Cardiac muscle cell (in vitro differentiated cells and primary cell): ENCODE measurements around the gene TENM3. TPM values are rescaled to one million over a fixed set of nuclear protein-coding genes. Genes with fewer than 3 reads are reported as not detected.
A peak's percentile ranks its signal among the peaks of the same experiment; 100 is the strongest.

Experiments used
- DNase-seq, 2 donors: peaks; one replicate each; pipeline versions ENCODE4 v3.0.0 to v3.0.0-alpha.2; 2010 to 2017; ENCODE audit warnings: low read depth in 1 of 2, low spot score in 1 of 2
- H3K27ac ChIP-seq: fragments of 200-600 bp; sonication (generic); 2 replicates; pipeline ENCODE4 v1.5.1; 2016
- H3K27me3 ChIP-seq: fragments of 200-600 bp; sonication (generic); 2 replicates; pipeline ENCODE4 v1.6.0; 2016; ENCODE audit warnings: control low read depth
- H3K36me3 ChIP-seq: fragments of 200-600 bp; sonication (generic); 2 replicates; pipeline ENCODE4 v1.5.1; 2016; ENCODE audit warnings: control low read depth
- H3K4me1 ChIP-seq: fragments of 200-600 bp; sonication (generic); 2 replicates; pipeline ENCODE4 v1.8.1; 2017; ENCODE audit warnings: low read depth, mild to moderate bottlenecking, mixed run types
- H3K4me3 ChIP-seq: fragments of 200-600 bp; sonication (generic); 2 replicates; pipeline ENCODE4 v1.5.1; 2016; ENCODE audit warnings: mild to moderate bottlenecking
- H3K9me3 ChIP-seq: fragments of 200-600 bp; sonication (generic); 2 replicates; pipeline ENCODE4 v1.5.1; 2017; ENCODE audit warnings: low read depth, mild to moderate bottlenecking, control low read depth
- polyA plus RNA-seq: library from polyadenylated mRNA; unstranded; fragments of >200 nt; fragmentation: Nextera tagmentation; extraction: Ambion mirVana; gene quantifications from 2 replicates; pipeline ENCODE4 v1.2.1, GENCODE V29; 2016
- total RNA-seq: library from RNA; depleted of rRNA; stranded (reverse); fragments of >200 nt; gene quantifications from 2 replicates; pipeline ENCODE4 v1.2.3, GENCODE V29; 2016
- TF ChIP-seq, protein P1 (sequence below): IDR thresholded peaks from 2 replicates; pipeline ENCODE4 v1.5.1; 2012; ENCODE audit warnings: low read depth, mild to moderate bottlenecking, low read length

The TENM3 gene
- total and polyA plus RNA-seq, 2 experiments from 2014 or later, result 12.5 to 24.8 TPM

- Histone ChIP-seq H3K4me1 (peaks cover 43% of the 10 kb centered on the region), H3K9me3 (no peaks in the 10 kb centered on the region), H3K27ac (peak overlapping the region; percentile 46), H3K4me3 (no peak overlapping the region), H3K36me3 (no peaks in the 10 kb centered on the region), H3K27me3 (peaks cover 4% of the 10 kb centered on the region)
- TF ChIP-seq, protein P1, sequence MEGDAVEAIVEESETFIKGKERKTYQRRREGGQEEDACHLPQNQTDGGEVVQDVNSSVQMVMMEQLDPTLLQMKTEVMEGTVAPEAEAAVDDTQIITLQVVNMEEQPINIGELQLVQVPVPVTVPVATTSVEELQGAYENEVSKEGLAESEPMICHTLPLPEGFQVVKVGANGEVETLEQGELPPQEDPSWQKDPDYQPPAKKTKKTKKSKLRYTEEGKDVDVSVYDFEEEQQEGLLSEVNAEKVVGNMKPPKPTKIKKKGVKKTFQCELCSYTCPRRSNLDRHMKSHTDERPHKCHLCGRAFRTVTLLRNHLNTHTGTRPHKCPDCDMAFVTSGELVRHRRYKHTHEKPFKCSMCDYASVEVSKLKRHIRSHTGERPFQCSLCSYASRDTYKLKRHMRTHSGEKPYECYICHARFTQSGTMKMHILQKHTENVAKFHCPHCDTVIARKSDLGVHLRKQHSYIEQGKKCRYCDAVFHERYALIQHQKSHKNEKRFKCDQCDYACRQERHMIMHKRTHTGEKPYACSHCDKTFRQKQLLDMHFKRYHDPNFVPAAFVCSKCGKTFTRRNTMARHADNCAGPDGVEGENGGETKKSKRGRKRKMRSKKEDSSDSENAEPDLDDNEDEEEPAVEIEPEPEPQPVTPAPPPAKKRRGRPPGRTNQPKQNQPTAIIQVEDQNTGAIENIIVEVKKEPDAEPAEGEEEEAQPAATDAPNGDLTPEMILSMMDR, result no peak
- DNase-seq, result peak; percentile 29 to 91
Observed at GRCh38 chr4:182212211-182212761, 30.9 kb upstream of the TENM3 start.

DNA sequence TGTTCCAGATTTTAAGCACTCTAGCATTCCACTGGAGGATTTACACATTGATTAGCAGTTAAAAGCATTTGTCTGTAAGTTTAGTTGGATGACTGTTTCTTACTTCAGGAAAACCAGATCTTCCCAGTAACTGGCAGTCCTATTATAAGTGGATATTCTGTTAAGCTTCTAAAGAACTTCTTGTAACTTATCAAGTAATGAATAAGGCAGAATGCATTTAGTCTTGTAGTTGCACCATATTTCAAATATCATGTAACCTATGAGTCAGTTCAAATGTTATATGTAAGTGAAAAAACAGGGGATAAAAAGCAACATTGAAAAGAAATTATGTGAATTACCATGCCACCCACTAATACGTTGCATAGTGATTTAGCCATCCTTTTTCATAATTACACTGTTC, 30.2 kb upstream of the TENM3 start:
- Histone ChIP-seq H3K4me3 (no peak overlapping the region), H3K4me1 (peaks cover 36% of the 10 kb centered on the region), H3K27ac (peak overlapping the region; percentile 46), H3K27me3 (peaks cover 4% of the 10 kb centered on the region), H3K36me3 (no peaks in the 10 kb centered on the region), H3K9me3 (no peaks in the 10 kb centered on the region)
- peak in 1 of 2 donors; percentile 30 for DNase-seq
- TF ChIP-seq, protein P1, result no peak

GRCh38 chr4:182215148-182215547, 28.1 kb upstream of the TENM3 start:
- no peaks in the 10 kb centered on the region for H3K9me3 ChIP-seq
- H3K4me3 ChIP-seq, result no peak overlapping the region
- DNase-seq, result peak in 1 of 2 donors; percentile 31
- peaks cover 4% of the 10 kb centered on the region for H3K27me3 ChIP-seq
- no peaks in the 10 kb centered on the region for H3K36me3 ChIP-seq
- H3K27ac ChIP-seq, result no peak overlapping the region
- peaks cover 29% of the 10 kb centered on the region for H3K4me1 ChIP-seq
- TF ChIP-seq, protein P1, result no peak

GRCh38 chr4:182216005-182216404, 27.2 kb upstream of the TENM3 start:
- peaks cover 29% of the 10 kb centered on the region for H3K4me1 ChIP-seq
- peaks cover 4% of the 10 kb centered on the region for H3K27me3 ChIP-seq
- DNase-seq, result no peak
- H3K27ac ChIP-seq, result no peak overlapping the region
- no peaks in the 10 kb centered on the region for H3K36me3 ChIP-seq
- no peak overlapping the region for H3K4me3 ChIP-seq
- H3K9me3 ChIP-seq, result no peaks in the 10 kb centered on the region
- TF ChIP-seq, protein P1, result no peak

DNA sequence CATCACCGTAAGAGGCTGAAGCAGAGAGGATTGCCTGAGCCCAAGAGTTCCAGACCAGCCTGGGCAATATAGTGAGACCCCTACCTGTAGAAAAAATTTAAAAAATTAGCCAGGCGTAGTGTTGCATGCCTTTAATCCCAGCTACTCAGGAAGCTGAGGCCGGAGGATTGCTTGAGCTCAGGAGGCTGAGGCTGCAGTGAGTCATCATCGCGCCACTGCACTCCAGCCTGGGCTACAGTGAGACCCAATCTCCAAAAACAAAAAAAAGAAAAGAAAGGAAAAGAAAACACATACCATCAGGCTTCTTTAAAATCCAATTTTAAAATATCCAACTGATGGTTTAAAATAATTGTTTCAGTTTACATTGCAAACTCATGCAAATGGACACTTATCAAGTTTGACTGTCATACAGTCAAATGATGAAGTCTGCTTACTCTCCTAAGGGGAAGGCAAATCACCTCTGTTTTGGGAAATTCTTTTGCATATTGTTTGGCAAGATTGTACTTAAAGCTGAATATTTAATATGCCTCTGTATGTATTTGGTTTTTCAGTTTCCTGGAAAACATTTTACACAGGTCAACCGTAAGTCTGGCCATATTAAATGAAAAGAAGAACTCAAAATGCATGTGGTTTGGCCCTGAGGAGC, 23.7 kb upstream of the TENM3 start:
- H3K9me3 ChIP-seq, result no peaks in the 10 kb centered on the region
- no peaks in the 10 kb centered on the region for H3K36me3 ChIP-seq
- peaks cover 14% of the 10 kb centered on the region for H3K4me1 ChIP-seq
- peak in 1 of 2 donors; percentile 41 for DNase-seq
- H3K27me3 ChIP-seq, result peaks cover 4% of the 10 kb centered on the region
- TF ChIP-seq, protein P1, result no peak
- no peak overlapping the region for H3K4me3 ChIP-seq
- no peak overlapping the region for H3K27ac ChIP-seq
